ENCODE measurements around the gene RERE. TPM values are rescaled to one million over a fixed set of nuclear protein-coding genes. Genes with fewer than 3 reads are reported as not detected.

Gene RERE
- total RNA-seq, 2 donors from 2014 or later = 144 to 174 TPM

- TF ChIP-seq CTCF (IDR thresholded peaks at IDR 0.05) = no peak
- Histone ChIP-seq H3K27ac (no peak overlapping the region), H3K4me3 (no peak overlapping the region), H3K36me3 (no peaks in the 10 kb centered on the region), H3K27me3 (replicated peaks; ENCODE audit: insufficient read depth) (no peaks in the 10 kb centered on the region), H3K9me3 (no peaks in the 10 kb centered on the region), H3K4me1 (ENCODE audit: control insufficient read depth in 1 of 2, low read depth in 2 of 2) (peaks cover 1 to 25% of the 10 kb centered on the region in 2 donors)
- ATAC-seq (ENCODE audit: insufficient number of reproducible peaks, low FRiP score, low read depth) (no peak), DNase-seq (ENCODE audit: low spot score) (no peak)
Measured at GRCh38 chr1:8602471-8603219, 214.8 kb downstream of the RERE start.

GRCh38 chr1:8600336-8600735, 217.1 kb downstream of the RERE start:
- TF ChIP-seq CTCF (IDR thresholded peaks at IDR 0.05) = no peak
- Histone ChIP-seq H3K27me3 (replicated peaks; ENCODE audit: insufficient read depth) (no peaks in the 10 kb centered on the region), H3K9me3 (no peaks in the 10 kb centered on the region), H3K4me1 (ENCODE audit: control insufficient read depth in 1 of 2, low read depth in 2 of 2) (peaks cover 7 to 44% of the 10 kb centered on the region in 2 donors), H3K36me3 (no peaks in the 10 kb centered on the region), H3K27ac (peak overlapping the region in 1 of 2 donors; percentile 17), H3K4me3 (no peak overlapping the region)
- no peak for ATAC-seq (ENCODE audit: insufficient number of reproducible peaks, low FRiP score, low read depth)
- no peak for DNase-seq (ENCODE audit: low spot score)

- DNase-seq (ENCODE audit: low spot score) (no peak), ATAC-seq (ENCODE audit: insufficient number of reproducible peaks, low FRiP score, low read depth) (no peak)
- H3K36me3 ChIP-seq = no peaks in the 10 kb centered on the region
- TF ChIP-seq CTCF (IDR thresholded peaks at IDR 0.05) = no peak
- H3K27ac ChIP-seq = peak overlapping the region; percentile 17 to 45
- H3K9me3 ChIP-seq = no peaks in the 10 kb centered on the region
- H3K27me3 ChIP-seq (replicated peaks; ENCODE audit: insufficient read depth) = no peaks in the 10 kb centered on the region
- H3K4me3 ChIP-seq = no peak overlapping the region
- peaks cover 7 to 44% of the 10 kb centered on the region in 2 donors for H3K4me1 ChIP-seq (ENCODE audit: control insufficient read depth in 1 of 2, low read depth in 2 of 2)
Measured at GRCh38 chr1:8599646-8600212, 217.7 kb downstream of the RERE start.

GRCh38 chr1:8598783-8599182, 218.7 kb downstream of the RERE start:
- H3K27me3 ChIP-seq (replicated peaks; ENCODE audit: insufficient read depth) = no peaks in the 10 kb centered on the region
- H3K27ac ChIP-seq = peak overlapping the region; percentile 35 to 61
- H3K36me3 ChIP-seq = no peaks in the 10 kb centered on the region
- no peak for DNase-seq (ENCODE audit: low spot score)
- peaks cover 7 to 44% of the 10 kb centered on the region in 2 donors for H3K4me1 ChIP-seq (ENCODE audit: control insufficient read depth in 1 of 2, low read depth in 2 of 2)
- H3K9me3 ChIP-seq = no peaks in the 10 kb centered on the region
- TF ChIP-seq CTCF (IDR thresholded peaks at IDR 0.05) = no peak
- peak overlapping the region; percentile 62 for H3K4me3 ChIP-seq
- no peak for ATAC-seq (ENCODE audit: insufficient number of reproducible peaks, low FRiP score, low read depth)

- ATAC-seq (ENCODE audit: insufficient number of reproducible peaks, low FRiP score, low read depth) (peak; percentile 68), DNase-seq (ENCODE audit: low spot score) (no peak)
- peak; percentile 57 for TF ChIP-seq CTCF (IDR thresholded peaks at IDR 0.05)
Measured at GRCh38 chr1:8598060-8598724, 219.2 kb downstream of the RERE start.

More at GRCh38 chr1:8598060-8598724, 219.2 kb downstream of the RERE start:
- H3K9me3 ChIP-seq = no peaks in the 10 kb centered on the region
- H3K27ac ChIP-seq = peak overlapping the region; percentile 35 to 61
- H3K4me1 ChIP-seq (ENCODE audit: control insufficient read depth in 1 of 2, low read depth in 2 of 2) = peaks cover 7 to 44% of the 10 kb centered on the region in 2 donors
- H3K36me3 ChIP-seq = no peaks in the 10 kb centered on the region
- peak overlapping the region; percentile 62 for H3K4me3 ChIP-seq
- no peaks in the 10 kb centered on the region for H3K27me3 ChIP-seq (replicated peaks; ENCODE audit: insufficient read depth)
